GM10248 (cell line): ENCODE results near the gene CD200R1L.

Source experiments
- CTCF ChIA-PET: fragments of 300-600 bp; sonication (Branson Sonifier 250); formaldehyde crosslinking; extraction: SDS; loops from one replicate; lab custom pipeline; 2021; ENCODE audit warnings: antibody characterized with exemption; lab: Yijun Ruan, JAX
- POLR2A ChIA-PET: fragments of 350-650 bp; sonication (Branson Sonifier 250); formaldehyde crosslinking; extraction: SDS; loops from one replicate; lab custom pipeline; 2020; ENCODE audit warnings: antibody characterized with exemption; lab: Yijun Ruan, JAX
- DNase-seq: peaks from one replicate; pipeline ENCODE4 v3.0.0; 2012; ENCODE audit errors: extremely low spot score
- TF ChIP-seq, protein P1 (sequence below): IDR thresholded peaks from 2 replicates; pipeline ENCODE4 v1.5.1; 2012; ENCODE audit warnings: mild to moderate bottlenecking, low read depth; ENCODE audit errors: extremely low read depth, missing control alignments, control extremely low read depth

The CD200R1L gene

DNA sequence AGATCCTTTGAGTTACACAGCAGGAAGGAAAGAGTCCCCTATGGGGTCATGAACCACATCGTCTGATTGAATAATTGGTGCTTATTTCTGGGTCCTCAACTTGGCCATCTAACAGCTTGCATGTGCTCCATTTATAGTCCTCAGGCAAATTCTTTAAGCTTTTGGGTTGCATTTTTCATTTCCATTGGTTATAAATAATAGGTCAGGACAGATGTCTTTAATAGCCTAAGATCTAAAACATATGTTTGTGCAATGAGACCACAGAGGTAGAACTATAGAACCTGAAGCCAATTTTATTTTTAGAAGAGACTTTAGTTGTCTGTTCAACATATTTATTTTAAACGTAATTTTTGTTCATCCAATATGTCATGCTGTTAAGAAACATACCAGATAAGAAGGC, 43.2 kb downstream of the CD200R1L start:
- CTCF ChIA-PET: interaction anchor here (0.6 to 2.2 kb wide), 3 partner anchors 26 to 221 kb away, joined by 3 to 5 read pairs (median 3); no protein-coding TSS in a partner anchor
- TF ChIP-seq, protein P1, sequence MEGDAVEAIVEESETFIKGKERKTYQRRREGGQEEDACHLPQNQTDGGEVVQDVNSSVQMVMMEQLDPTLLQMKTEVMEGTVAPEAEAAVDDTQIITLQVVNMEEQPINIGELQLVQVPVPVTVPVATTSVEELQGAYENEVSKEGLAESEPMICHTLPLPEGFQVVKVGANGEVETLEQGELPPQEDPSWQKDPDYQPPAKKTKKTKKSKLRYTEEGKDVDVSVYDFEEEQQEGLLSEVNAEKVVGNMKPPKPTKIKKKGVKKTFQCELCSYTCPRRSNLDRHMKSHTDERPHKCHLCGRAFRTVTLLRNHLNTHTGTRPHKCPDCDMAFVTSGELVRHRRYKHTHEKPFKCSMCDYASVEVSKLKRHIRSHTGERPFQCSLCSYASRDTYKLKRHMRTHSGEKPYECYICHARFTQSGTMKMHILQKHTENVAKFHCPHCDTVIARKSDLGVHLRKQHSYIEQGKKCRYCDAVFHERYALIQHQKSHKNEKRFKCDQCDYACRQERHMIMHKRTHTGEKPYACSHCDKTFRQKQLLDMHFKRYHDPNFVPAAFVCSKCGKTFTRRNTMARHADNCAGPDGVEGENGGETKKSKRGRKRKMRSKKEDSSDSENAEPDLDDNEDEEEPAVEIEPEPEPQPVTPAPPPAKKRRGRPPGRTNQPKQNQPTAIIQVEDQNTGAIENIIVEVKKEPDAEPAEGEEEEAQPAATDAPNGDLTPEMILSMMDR: no peak
- POLR2A ChIA-PET: no interaction called here
- no peak for DNase-seq

DNA sequence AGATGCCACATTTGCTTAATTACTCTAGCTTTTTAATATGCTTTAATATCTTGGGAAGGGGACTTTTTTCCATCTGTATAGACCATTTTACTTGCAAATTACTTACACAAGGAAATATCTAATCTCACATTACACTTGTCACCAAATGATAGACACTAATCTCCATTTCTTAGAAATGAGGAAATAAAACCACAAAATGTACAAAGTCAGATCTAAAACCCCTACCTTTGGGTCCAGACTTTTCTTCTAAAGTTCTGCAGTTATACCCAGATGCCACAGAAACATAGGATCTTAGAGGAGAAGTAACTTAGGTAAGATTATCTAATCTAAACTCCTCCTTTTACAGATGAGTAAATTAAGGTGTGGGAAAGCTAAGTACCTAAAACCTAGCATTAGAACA, 44.3 kb downstream of the CD200R1L start:
- CTCF ChIA-PET: interaction anchor here (1.2 kb wide), 1 partner anchor 22 kb away, joined by 3 read pairs; no protein-coding TSS in a partner anchor

DNA sequence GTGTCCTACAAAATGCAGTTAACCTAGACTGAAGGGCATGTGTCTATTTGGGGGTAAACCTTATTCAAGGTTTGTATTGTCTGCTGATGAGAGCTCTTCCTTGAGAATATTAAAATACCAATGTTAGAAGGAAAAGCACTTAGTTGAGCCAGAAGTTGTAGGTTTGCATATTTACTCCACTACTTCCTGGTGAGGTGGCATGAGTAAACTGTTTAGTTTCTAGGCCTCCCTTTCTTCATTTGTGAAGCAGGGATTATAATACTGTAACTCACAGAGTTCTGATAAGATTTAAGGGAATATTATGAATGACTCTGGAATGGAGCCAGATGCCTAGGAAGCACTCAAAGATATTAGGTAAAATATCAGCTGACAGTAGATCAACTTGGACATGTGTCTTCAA, 46.7 kb downstream of the CD200R1L start:
- ChIA-PET POLR2A (no interaction called here), CTCF (interaction anchor here (0.7 to 1.9 kb wide), 5 partner anchors 14 to 507 kb away, joined by 3 to 5 read pairs (median 4); partner anchors contain the start of gene SLC9C1)
- DNase-seq: no peak
- TF ChIP-seq, protein P1: no peak

More for the DNA sequence above, 44.3 kb downstream of the CD200R1L start:
- TF ChIP-seq, protein P1: no peak
- POLR2A ChIA-PET: no interaction called here
- no peak for DNase-seq

DNA sequence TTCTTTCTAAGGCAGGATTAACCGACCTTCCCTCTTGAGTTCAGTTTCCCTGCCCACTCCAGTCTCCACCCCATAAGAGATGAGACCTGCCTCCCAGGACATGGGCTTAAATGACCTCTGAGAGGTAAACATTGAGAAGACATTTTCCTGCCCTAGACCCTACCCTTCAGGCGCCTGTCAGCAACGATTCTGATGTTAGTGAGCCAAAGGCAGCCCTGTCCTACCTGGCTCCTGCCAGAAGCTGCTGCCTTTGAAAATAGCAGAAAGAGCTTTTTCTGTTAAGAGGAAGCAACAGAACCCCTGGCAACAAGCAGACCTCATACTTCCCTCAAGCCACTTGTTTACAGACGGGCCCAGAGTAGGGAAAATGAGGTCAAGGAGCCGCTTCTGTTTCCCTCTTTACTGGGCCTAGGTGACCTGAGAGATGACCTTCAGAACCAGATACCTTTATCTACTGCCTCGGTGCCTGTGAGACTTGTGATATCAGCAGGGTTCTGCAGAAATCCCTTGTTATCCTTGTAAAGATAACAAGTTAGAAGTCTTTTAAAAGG, 52.0 kb downstream of the CD200R1L start:
- no peak for DNase-seq
- TF ChIP-seq, protein P1: no peak
- POLR2A ChIA-PET: no interaction called here
- CTCF ChIA-PET: interaction anchor here (1.2 kb wide), 1 partner anchor 10 kb away, joined by 3 read pairs; no protein-coding TSS in a partner anchor

DNA sequence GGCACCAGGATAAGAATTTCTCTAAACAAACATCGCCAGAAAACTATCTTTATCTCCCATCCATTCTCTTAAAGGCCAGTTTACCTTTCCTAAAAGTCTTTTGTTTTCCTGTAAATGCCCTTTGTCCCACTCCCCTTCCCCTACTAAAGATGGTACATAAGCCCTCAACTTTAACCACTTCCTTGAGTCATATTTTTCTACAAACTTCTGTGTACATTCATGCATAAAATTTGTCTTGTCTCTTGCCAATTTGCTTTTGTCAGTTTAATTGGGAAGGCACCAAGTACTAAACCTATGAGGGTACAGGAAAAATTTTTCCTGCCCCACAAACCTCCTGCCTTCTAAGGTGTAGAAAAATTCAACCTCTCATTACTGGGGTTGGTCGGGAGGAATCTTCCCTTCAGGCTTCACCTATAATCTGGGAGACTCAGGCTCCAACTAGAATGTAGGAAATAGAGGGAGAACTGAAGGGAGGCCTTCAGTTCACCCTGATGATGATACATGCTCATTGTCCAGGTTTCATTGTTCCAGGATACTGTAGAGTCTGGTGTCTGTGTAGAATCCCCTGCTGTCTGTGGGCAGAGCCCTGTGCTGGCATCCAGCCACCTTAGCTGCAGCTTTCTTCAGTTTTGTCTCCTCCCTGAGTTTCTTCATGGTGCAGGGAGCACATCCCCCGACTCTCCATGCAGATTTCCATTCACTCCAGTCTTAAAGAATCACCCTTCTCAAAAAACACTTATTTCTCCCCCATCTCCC, 53.2 kb downstream of the CD200R1L start:
- CTCF ChIA-PET: interaction anchor here (1.2 kb wide), 1 partner anchor 9 kb away, joined by 3 read pairs; no protein-coding TSS in a partner anchor
- POLR2A ChIA-PET: no interaction called here
- TF ChIP-seq, protein P1: no peak
- DNase-seq: no peak

DNA sequence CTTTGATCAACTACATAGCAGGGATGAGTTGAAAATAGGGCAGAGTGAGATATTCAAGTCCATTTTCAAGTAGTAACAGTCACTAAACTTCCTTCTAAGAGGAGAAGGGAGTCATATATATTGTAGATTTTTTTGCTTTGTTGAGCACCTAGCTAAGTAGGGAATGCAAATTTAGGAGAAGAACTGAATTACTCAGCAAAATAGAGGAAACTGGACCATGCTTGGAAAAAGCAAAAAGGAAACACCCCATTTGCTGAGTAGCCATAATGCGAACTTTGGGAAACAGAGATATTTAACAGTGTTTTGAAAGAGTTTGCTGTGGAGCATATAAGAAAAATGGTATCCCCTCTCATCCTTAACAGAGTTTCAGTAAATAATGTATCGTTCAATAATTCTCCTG, 54.9 kb downstream of the CD200R1L start:
- TF ChIP-seq, protein P1: no peak
- CTCF ChIA-PET: no interaction called here
- DNase-seq: no peak
- POLR2A ChIA-PET: no interaction called here
